ENCODE measurements around the gene PDZD2.

Gene PDZD2

GRCh38 chr5:31664566-31664965 is 25.6 kb downstream of the PDZD2 start:
- H3K27me3 ChIP-seq (ENCODE audit: insufficient read depth, poor library complexity, severe bottlenecking) = peaks cover 17% of the 10 kb centered on the region
- no peak overlapping the region for H3K27ac ChIP-seq (ENCODE audit: poor library complexity, severe bottlenecking)
- H3K36me3 ChIP-seq (ENCODE audit: low read depth) = no peaks in the 10 kb centered on the region
- no peaks in the 10 kb centered on the region for H3K9me3 ChIP-seq (ENCODE audit: severe bottlenecking)
- no peaks in the 10 kb centered on the region for H3K4me1 ChIP-seq (ENCODE audit: insufficient read depth, poor library complexity, severe bottlenecking)
- H3K4me3 ChIP-seq (ENCODE audit: severe bottlenecking) = no peak overlapping the region
- TF ChIP-seq CTCF (IDR thresholded peaks at IDR 0.05; ENCODE audit: poor library complexity, severe bottlenecking) = peak; percentile 36
- ATAC-seq (ENCODE audit: low read depth) (peak; percentile 48; the same call in 2 of the 3 replicates), DNase-seq (ENCODE audit: low spot score) (no peak)

DNA sequence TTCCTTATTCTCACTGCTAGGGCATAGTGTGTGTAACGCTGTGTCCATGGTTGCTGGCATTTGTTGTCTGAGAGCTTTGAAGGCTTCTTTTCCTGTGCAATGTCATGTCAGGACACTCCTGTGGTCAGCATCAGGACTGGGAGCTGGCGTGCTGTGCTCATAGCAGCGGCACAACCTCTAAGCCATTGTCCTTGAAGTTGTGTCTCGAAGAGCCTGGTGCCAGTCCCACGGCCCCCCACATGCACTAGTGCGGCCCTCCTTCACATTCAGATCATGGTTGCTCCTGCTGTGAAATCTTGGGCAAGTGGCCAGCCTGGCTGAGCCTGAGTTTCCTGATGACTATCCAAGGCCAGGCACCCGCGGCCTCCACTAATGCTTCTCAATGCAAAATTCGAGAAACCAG is 32.4 kb downstream of the PDZD2 start:
- Histone ChIP-seq H3K4me3 (ENCODE audit: severe bottlenecking) (no peak overlapping the region), H3K27me3 (ENCODE audit: insufficient read depth, poor library complexity, severe bottlenecking) (no peaks in the 10 kb centered on the region), H3K4me1 (ENCODE audit: insufficient read depth, poor library complexity, severe bottlenecking) (no peaks in the 10 kb centered on the region), H3K9me3 (ENCODE audit: severe bottlenecking) (no peaks in the 10 kb centered on the region), H3K27ac (ENCODE audit: poor library complexity, severe bottlenecking) (no peak overlapping the region), H3K36me3 (ENCODE audit: low read depth) (no peaks in the 10 kb centered on the region)
- ATAC-seq (ENCODE audit: low read depth) (no peak), DNase-seq (ENCODE audit: low spot score) (no peak)
- TF ChIP-seq CTCF (IDR thresholded peaks at IDR 0.05; ENCODE audit: poor library complexity, severe bottlenecking) = no peak

DNA sequence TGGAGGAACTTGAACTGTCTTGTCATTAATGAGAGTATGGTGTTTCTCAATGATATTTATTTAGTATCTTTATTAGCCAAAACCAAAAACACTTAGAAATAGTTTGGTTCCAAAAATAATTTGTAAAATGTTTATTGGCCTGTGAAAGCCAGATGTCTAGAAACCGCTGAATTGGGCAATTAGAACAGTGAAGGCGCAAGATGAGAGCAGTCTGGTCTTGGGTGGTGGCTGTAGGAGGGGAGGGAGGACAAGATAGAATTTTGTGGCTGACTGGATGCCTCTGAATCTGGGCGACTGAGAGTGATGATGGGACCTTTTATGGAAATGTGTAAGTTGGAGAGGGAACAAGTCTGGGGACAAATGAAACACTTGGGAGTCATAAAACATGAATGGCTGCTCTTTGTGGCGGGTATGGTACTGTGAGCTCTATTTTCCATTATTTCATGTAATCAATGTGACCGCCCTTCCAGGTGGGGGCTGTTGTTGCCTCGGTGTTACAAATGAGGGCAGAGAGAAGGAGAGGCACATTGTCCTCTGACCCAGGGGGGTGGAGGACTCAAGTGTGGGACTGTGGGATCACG is 35.5 kb downstream of the PDZD2 start:
- TF ChIP-seq CTCF (IDR thresholded peaks at IDR 0.05; ENCODE audit: poor library complexity, severe bottlenecking) = no peak
- no peak overlapping the region for H3K4me3 ChIP-seq (ENCODE audit: severe bottlenecking)
- H3K27ac ChIP-seq (ENCODE audit: poor library complexity, severe bottlenecking) = no peak overlapping the region
- H3K27me3 ChIP-seq (ENCODE audit: insufficient read depth, poor library complexity, severe bottlenecking) = no peaks in the 10 kb centered on the region
- DNase-seq (ENCODE audit: low spot score) (no peak), ATAC-seq (ENCODE audit: low read depth) (no peak)
- H3K9me3 ChIP-seq (ENCODE audit: severe bottlenecking) = no peaks in the 10 kb centered on the region
- H3K4me1 ChIP-seq (ENCODE audit: insufficient read depth, poor library complexity, severe bottlenecking) = no peaks in the 10 kb centered on the region
- H3K36me3 ChIP-seq (ENCODE audit: low read depth) = no peaks in the 10 kb centered on the region

DNA sequence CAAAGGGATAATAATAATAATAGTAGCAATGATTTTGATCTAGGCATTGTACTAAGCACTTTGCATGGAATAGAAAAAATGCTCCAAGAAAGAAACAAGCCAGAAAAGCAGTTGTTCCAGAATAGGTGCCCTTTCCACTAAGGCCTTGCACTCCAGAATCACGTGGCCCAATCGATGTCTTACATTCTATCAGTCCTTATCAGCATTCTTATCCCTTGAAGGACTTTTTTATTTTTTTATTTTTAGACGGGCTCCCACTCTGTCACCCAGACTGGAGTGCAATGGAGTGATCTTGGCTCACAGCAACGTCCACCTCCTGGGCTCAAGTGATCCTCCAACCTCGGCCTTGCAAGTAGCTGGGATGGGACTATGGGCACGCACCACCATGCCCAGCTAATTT is 36.5 kb downstream of the PDZD2 start:
- ATAC-seq (ENCODE audit: low read depth) = no peak
- Histone ChIP-seq H3K4me3 (ENCODE audit: severe bottlenecking) (no peak overlapping the region), H3K27me3 (ENCODE audit: insufficient read depth, poor library complexity, severe bottlenecking) (peaks cover 6% of the 10 kb centered on the region), H3K9me3 (ENCODE audit: severe bottlenecking) (no peaks in the 10 kb centered on the region), H3K27ac (ENCODE audit: poor library complexity, severe bottlenecking) (no peak overlapping the region), H3K4me1 (ENCODE audit: insufficient read depth, poor library complexity, severe bottlenecking) (no peaks in the 10 kb centered on the region), H3K36me3 (ENCODE audit: low read depth) (no peaks in the 10 kb centered on the region)
- no peak for TF ChIP-seq CTCF (IDR thresholded peaks at IDR 0.05; ENCODE audit: poor library complexity, severe bottlenecking)
- no peak for DNase-seq (ENCODE audit: low spot score)

GRCh38 chr5:31678180-31678579 is 39.2 kb downstream of the PDZD2 start:
- no peak for TF ChIP-seq CTCF (IDR thresholded peaks at IDR 0.05; ENCODE audit: poor library complexity, severe bottlenecking)
- peaks cover 6% of the 10 kb centered on the region for H3K27me3 ChIP-seq (ENCODE audit: insufficient read depth, poor library complexity, severe bottlenecking)
- DNase-seq (ENCODE audit: low spot score) (no peak), ATAC-seq (ENCODE audit: low read depth) (no peak; the same call in 2 of the 3 replicates)
- no peaks in the 10 kb centered on the region for H3K4me1 ChIP-seq (ENCODE audit: insufficient read depth, poor library complexity, severe bottlenecking)
- no peak overlapping the region for H3K4me3 ChIP-seq (ENCODE audit: severe bottlenecking)
- H3K36me3 ChIP-seq (ENCODE audit: low read depth) = no peaks in the 10 kb centered on the region
- H3K9me3 ChIP-seq (ENCODE audit: severe bottlenecking) = no peaks in the 10 kb centered on the region
- H3K27ac ChIP-seq (ENCODE audit: poor library complexity, severe bottlenecking) = no peak overlapping the region

Measured in RWPE2 (cell line).